ENCODE results near the gene LIPA.

- TF ChIP-seq CTCF (IDR thresholded peaks at IDR 0.05): no peak
- no peak for TF ChIP-seq POLR2A (IDR thresholded peaks at IDR 0.05)
Measured at GRCh38 chr10:89278900-89279392, 27.4 kb upstream of the LIPA start.
